RWPE2 (cell line): ENCODE data around the gene KREMEN1.

Source experiments
- ATAC-seq: fragments of 200-7000 bp; cut with Tn5 transposase; 3 replicates; pipeline ENCODE4 v1.9.1; 2021; ENCODE audit warnings: low read depth
- DNase-seq: peaks from one replicate; pipeline ENCODE4 v3.0.0-alpha.2; 2020; ENCODE audit warnings: low spot score
- H3K27ac ChIP-seq: fragments of 450-650 bp; 2 replicates; pipeline ENCODE4 v1.5.1; 2017; ENCODE audit warnings: mild to moderate bottlenecking; ENCODE audit not compliant: poor library complexity, severe bottlenecking
- H3K27me3 ChIP-seq: fragments of 250-450 bp; sonication (Bioruptor Pico); 2 replicates; pipeline ENCODE4 v1.5.1; 2021; ENCODE audit warnings: mild to moderate bottlenecking, moderate library complexity; ENCODE audit not compliant: insufficient read depth, poor library complexity, severe bottlenecking
- H3K36me3 ChIP-seq: fragments of 250-450 bp; sonication (Bioruptor Pico); 2 replicates; pipeline ENCODE4 v1.5.1; 2020; ENCODE audit warnings: low read depth, mild to moderate bottlenecking, moderate library complexity
- H3K4me1 ChIP-seq: fragments of 250-450 bp; sonication (Bioruptor Pico); 2 replicates; pipeline ENCODE4 v1.5.1; 2021; ENCODE audit warnings: mild to moderate bottlenecking, moderate library complexity; ENCODE audit not compliant: insufficient read depth, poor library complexity, severe bottlenecking
- H3K4me3 ChIP-seq: fragments of 250-450 bp; sonication (Bioruptor Pico); 2 replicates; pipeline ENCODE4 v1.5.1; 2021; ENCODE audit warnings: mild to moderate bottlenecking, moderate library complexity; ENCODE audit not compliant: severe bottlenecking
- H3K9me3 ChIP-seq: fragments of 250-450 bp; sonication (Bioruptor Pico); 2 replicates; pipeline ENCODE4 v1.5.1; 2021; ENCODE audit warnings: mild to moderate bottlenecking, moderate library complexity; ENCODE audit not compliant: severe bottlenecking
- TF ChIP-seq, protein P1 (sequence below): fragments of 450-650 bp; IDR thresholded peaks from one replicate; pipeline ENCODE4 v1.5.1; 2017; ENCODE audit warnings: mild to moderate bottlenecking, moderate library complexity; ENCODE audit not compliant: poor library complexity, severe bottlenecking

The KREMEN1 gene

DNA sequence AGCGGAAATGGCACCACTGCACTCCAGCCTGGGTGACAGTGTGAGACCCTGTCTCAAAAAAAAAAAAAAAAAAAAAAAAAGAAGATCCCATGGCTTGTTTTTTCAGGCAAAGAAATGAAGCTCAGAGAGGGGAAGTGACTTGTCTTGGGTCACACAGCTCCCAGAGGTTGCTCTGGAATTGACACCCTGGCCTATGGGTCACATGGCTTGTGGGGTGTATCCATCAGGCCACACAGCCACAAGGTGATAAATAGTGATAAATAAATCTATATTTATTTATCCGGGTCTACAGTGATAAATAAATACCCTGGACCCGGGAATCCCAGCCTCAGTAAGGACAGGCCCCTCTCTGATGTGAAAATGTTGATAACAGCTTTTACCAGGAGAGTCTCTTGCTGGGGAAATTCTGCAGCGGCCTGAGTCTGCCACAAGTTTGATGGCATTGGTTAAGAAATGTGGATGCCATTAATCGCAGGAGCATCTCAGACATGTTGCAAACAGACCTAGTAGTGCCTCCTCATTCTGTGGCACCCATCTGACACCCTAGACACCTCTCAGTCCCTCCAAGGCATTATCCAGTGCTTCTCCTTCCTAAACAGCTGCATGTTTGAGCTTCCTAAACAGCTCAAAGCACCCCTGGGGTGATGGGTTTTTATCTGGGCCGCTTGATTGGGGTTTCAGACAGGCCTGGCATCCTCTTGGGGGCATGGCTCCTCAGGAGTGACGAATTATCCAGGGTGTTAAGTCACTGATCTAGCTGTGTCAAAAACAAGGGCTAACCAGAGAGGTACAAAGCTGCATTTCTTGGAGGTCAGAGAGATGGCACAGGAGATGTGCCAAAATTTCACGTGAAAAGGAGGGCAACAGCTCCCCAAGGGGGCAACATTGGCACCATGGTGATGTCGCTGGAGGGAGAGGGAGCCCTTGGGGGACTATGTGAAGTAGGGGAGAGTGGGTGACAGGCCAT, 130.9 kb downstream of the KREMEN1 start:
- Histone ChIP-seq H3K36me3 (no peaks in the 10 kb centered on the region), H3K4me3 (no peak overlapping the region), H3K4me1 (no peaks in the 10 kb centered on the region), H3K27ac (no peak overlapping the region), H3K9me3 (no peaks in the 10 kb centered on the region), H3K27me3 (peaks cover 10% of the 10 kb centered on the region)
- no peak for DNase-seq
- no peak for ATAC-seq
- TF ChIP-seq, protein P1, sequence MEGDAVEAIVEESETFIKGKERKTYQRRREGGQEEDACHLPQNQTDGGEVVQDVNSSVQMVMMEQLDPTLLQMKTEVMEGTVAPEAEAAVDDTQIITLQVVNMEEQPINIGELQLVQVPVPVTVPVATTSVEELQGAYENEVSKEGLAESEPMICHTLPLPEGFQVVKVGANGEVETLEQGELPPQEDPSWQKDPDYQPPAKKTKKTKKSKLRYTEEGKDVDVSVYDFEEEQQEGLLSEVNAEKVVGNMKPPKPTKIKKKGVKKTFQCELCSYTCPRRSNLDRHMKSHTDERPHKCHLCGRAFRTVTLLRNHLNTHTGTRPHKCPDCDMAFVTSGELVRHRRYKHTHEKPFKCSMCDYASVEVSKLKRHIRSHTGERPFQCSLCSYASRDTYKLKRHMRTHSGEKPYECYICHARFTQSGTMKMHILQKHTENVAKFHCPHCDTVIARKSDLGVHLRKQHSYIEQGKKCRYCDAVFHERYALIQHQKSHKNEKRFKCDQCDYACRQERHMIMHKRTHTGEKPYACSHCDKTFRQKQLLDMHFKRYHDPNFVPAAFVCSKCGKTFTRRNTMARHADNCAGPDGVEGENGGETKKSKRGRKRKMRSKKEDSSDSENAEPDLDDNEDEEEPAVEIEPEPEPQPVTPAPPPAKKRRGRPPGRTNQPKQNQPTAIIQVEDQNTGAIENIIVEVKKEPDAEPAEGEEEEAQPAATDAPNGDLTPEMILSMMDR = no peak

DNA sequence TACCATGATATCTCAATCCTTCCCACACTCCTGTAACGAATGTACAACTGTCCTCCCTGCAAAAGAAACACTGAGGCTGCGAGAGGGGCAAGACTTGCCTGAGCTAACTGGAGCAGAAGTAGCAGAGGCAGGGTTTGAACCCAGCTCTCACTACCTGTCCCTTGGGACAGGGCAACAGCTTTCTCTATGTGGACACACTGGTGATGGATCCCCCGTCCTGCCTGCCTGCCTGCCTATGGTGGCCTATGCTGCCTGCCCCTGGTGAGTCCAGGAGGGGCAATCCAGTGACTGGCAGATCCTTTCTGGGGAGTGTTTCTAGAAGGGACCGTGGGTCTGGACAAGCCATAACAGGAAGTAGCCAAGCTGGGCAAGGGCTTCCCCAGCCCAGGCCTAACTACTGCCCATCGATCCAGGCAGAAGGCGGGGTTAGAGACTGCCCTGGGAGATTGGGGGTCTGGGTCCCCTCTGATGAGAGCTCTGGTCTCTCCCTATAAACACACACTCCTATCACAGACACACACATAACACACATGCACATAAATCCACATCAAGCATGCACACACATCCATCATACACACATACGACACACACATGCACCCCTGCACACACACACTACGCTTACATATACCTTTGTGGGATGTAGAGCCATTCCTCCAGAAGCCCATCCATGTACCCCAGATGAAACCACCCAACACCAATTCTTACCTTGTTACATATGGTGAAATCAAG, 131.8 kb downstream of the KREMEN1 start:
- no peak overlapping the region for H3K4me3 ChIP-seq

DNA sequence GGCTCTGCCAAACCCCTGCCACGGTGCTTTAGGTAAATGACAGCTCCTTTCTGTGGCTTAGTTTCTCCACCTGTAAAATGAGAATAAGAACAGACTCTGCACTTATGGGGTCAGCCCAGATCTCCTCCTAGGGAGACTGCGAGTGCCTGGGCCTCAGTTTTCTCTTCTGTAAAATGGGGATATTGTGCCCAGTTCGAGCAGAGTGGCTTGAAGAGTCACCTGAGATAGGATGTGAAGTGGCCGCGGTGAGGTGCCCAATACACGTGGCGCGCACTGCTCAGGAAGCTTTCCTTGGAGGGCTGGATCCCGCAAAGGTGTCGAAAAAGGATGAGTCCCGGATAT, 132.4 kb downstream of the KREMEN1 start:
- Histone ChIP-seq H3K27ac (no peak overlapping the region), H3K4me3 (peak overlapping the region; percentile 33), H3K9me3 (no peaks in the 10 kb centered on the region), H3K36me3 (no peaks in the 10 kb centered on the region), H3K4me1 (no peaks in the 10 kb centered on the region), H3K27me3 (peaks cover 10% of the 10 kb centered on the region)
- DNase-seq (no peak), ATAC-seq (no peak)
- TF ChIP-seq, protein P1 = no peak

More for the DNA sequence above, 131.8 kb downstream of the KREMEN1 start:
- Histone ChIP-seq H3K36me3 (no peaks in the 10 kb centered on the region), H3K4me1 (no peaks in the 10 kb centered on the region), H3K9me3 (no peaks in the 10 kb centered on the region), H3K27me3 (peaks cover 10% of the 10 kb centered on the region), H3K27ac (no peak overlapping the region)
- ATAC-seq (no peak), DNase-seq (no peak)
- TF ChIP-seq, protein P1 = no peak

DNA sequence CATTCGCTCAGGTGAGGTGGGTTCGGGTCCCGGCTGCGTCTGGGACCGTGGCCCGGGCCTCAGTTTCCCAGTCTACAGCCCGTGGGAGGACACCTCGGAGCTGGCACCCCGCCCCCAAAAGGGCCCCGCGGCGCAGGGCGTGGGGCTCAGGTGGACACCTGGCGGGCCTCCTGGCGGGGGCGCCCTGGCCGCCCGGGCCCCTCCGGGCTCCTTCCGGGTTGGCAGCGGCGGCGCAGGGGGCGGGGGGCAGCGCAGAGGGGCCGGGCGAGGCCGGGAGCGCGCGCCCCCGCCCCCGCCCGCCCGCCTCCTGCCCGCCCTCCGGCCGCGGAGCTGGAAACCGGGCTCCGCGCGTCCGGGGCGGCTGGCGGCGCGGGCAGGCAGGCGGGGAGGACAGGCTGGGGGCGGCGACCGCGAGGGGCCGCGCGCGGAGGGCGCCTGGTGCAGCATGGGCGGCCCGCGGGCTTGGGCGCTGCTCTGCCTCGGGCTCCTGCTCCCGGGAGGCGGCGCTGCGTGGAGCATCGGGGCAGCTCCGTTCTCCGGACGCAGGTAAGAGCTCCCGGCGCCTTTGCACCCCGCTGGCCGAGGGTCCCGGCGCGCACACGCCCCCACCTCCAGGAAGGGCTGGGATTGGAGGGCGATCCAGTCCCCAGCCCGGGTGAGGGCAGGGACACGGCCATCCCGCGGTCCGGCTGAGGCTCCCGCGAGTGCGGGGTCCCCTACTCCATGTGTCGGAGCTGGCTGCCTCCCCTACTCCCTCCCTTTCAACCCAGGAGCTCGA, 132.9 kb downstream of the KREMEN1 start, which contains the start of gene EMID1:
Gene EMID1 (plus strand): TSS at position 303 of the 778 bp plus-strand sequence. CDS start 143 bp downstream, at position 446.
- no peaks in the 10 kb centered on the region for H3K4me1 ChIP-seq
- H3K27me3 ChIP-seq = peaks cover 10% of the 10 kb centered on the region
- DNase-seq (no peak), ATAC-seq (peak; percentile 44)
- H3K9me3 ChIP-seq = no peaks in the 10 kb centered on the region
- H3K27ac ChIP-seq = no peak within 1 kb of the TSS
- no peaks in the 10 kb centered on the region for H3K36me3 ChIP-seq
- H3K4me3 ChIP-seq = peak within 1 kb of the TSS; percentile 33
- TF ChIP-seq, protein P1 = peak; percentile 32
